HG02884 (cell line): ENCODE results near the gene PPP2R5C.

Source experiments
- ATAC-seq: cut with Tn5 transposase; IDR thresholded peaks from one replicate; pipeline ENCODE4 v1.9.1; 2021; ENCODE audit warnings: mild to moderate bottlenecking, moderate library complexity; ENCODE audit not compliant: unreplicated experiment

Gene PPP2R5C

DNA sequence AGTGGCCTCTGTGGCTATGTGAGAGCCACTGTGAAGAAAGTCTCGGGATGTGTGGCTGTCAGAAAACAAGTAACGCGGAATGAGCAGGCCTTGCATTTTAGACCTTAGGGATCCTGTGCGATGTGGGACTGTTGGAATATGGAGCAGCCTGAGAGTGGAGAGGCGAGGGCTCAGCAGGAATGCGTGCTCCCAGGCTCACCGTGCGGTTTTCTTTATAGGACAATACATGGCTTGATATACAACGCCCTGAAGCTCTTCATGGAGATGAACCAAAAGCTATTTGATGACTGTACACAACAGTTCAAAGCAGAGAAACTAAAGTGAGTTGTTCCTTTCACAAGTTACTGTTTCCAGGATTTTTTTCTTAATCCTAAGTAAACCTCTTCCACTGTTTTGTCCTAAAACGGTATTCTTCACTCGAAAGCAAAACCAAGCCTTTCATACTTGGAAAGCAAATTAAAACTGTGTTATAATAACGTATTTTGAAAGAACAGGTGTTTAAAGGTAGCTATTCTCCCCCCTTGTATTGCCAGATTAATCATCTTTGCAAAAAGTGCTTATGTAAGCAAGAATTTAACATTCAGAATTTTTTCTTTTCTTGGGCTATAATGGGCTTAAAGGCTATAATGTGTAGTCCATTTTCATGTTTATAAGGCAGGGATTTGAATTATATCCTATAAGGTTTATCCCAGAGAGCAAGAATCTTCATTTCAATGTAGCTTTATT lies 148.0 kb downstream of the PPP2R5C start:
- ATAC-seq, result no peak

DNA sequence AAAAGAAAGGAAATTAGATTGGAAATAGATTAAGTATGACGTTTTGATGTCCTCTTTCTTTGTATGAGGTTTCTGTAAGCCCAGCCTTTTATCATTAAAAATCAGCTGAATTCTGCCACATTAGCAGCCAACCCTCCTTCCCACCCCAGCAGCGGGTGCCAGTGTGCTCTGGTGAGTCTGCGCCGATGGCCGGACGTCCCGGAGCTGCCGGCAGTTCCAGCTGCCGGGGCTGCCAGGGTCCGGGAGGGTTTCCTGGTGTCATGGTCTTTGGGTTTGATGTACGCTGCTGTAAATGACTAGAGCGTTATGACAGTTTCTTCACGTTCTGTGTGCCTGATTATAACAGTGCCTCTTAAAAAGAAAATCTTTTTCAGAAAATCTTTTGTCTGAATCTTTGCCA lies 151.3 kb downstream of the PPP2R5C start:
- no peak for ATAC-seq

DNA sequence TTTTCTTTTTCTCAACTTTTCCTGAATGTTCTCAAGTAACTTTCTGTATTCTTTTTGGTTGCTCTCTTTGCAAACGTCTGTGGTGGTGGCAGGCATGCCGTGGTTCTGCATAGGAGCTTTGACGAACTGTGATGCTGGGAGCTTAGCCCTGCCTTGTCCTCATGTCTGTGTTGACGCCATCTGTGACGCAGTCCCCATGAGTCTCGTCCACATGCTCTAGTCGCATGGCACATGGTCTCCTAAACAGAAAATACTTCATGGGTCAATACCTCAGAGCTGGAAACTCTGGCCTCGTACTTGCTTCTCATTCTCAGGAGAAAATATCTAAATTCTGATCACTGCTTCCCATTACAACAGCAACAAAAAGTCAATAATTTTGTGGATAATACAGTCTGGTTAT lies 152.6 kb downstream of the PPP2R5C start:
- no peak for ATAC-seq

DNA sequence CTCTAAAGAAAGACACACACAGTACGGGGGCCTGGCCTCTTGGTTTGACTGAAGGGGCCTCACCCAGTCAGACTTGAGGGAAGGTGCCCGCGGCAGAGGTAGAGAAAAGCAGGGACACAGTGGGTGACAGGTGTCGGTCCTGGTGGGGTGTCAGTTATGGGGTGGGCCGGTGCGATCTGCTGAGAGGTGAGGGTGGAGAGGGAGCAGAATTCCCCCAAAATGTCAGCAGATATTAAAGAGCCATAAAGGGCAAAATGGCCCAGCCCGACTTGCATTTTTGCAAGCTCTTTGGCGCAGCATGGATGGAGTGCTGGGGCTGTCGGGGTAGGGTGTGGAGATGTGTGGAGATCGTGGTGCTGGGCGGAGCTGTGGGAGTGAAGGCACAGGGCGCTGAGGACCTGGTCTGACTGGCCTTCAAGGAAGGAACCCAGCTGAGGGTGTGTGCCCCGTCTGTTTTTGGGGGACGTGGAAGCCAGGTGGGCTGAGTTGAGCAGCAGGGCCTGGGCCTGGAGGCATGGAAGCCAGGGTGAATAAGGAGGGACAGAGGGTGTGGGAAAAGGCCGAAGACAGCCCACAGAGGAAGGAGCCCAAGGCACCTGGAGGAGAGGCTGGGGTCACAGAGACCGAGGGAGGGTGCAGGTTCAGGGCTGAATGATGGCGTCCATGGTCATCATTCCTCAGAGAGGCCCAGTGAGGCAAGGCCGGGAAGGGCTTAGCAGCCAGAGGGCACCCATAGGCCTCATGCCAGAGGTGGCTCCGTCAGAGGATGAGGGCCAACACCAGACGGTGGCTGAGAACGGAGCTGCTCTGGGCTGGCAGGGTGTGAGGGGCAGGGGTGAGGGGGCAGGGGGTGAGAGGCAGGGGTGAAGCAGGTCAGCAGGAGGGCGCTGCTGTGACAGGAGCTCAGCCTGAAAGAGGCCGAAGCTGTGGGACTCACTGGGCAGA lies 154.6 kb downstream of the PPP2R5C start:
- ATAC-seq, result no peak

DNA sequence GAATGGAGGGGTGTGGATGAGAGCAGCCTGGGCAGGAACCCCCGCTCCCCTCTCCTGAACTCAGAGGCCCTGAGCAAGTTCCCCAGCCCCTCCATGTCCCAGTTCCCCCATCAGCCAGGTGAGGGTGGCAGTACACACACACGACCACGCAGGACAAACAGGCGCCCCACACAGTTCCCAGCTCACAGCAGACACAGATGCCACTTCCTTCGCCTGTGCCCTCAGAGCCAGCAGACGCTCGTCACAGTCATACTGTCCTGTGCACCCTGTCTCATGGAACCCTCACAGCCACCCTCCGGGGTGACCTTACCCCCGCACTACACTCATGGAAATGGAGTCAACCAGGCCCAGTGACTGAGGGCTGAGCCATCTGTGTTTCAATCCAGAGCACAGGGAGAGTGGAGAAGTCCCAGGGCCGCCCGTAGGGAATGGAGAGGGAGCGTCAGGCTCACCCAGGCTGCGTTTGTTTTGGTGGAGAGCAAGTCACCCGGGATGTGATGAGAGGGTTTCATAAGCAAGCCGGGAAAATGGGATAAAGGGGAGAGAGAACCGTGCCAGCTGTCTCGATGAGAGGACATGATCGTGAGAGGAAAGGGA lies 155.4 kb downstream of the PPP2R5C start:
- ATAC-seq, result no peak

DNA sequence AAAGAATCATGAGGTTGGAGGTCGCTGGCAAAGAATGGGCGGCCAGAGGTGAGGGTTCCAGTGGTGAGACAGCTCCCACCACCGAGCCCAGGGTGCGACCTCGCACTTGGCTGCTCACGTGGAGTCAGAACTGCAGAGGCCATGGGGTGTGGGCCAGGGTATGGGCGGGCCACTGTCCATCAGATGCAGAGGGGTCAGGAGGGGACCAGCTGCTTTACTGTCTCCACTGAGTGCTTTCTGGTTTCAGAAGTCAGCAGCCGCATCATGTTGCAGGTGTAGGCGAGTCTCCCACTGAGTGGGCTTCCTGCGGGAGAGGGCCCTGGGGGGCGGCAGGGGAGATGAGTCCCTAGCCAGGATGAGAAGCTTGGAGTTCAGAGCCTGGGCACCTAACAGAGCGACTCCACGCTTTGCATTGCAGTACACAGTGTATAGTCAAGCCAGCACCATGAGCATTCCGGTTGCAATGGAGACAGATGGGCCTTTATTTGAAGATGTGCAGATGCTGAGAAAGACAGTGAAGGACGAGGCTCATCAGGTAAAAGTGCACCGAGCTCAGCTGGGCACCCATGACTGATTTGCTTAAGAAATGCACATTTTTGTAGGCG lies 156.0 kb downstream of the PPP2R5C start:
- no peak for ATAC-seq

DNA sequence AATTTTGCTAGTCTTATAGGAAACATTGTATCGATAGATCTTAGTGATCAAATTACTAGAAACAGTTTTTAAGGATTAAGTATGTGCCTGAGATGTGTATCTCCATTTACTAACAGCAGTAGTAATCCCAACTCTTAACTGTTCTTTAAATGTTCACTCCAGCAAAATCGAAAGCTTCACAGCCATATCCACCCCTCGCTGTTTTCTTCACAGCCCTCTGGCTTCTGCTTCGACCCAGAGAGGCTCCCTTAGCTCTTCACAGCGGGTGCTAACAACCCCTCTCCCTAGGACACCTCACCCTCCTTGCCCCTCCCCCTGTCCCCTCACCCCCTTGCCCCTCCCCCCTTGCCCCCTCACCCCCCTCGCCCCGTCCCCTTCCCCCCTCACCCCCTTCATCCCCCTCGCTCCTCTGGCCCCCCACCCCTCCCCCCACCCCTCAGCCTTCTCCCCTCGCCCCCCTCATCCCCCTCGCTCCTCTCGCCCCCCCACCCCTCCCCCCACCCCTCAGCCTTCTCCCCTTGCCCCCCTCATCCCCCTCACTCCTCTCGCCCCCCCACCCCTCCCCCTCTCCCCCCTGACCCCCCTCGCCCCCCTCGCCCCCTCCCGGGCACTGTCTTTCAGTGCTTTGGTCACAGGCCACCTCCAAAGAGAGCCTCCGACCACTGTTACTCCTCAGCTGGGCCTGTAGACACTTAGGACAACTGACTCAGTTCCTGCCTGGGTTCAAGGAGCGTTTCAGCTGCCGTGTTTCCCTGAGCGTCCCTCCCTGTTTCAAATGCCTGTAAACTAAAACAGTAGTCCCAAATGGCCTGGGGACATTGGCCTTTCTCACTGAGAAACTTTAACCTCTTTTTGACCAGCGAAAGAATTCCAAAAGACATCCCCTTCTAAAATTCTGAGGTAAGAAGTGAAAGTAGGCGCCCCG lies 156.8 kb downstream of the PPP2R5C start:
- ATAC-seq, result no peak

DNA sequence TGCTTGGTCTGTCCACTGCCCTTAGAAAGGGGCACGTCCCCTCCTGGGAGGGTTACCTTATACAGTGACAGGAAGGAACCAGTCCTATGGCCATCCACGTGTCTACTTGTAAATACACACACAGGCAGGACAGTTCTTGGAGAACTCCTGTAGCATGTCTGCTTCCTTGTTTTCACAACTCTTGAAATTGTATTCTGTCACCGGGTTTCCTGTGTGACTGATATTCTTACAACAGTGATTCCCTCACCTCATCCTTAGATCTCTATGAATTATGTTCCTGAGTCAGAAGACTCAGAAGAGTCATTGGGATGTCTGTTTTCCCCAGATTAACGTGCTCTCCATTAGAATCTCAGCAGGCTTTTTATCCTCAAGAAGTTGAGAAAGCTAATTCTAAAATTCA lies 158.8 kb downstream of the PPP2R5C start:
- ATAC-seq, result no peak

DNA sequence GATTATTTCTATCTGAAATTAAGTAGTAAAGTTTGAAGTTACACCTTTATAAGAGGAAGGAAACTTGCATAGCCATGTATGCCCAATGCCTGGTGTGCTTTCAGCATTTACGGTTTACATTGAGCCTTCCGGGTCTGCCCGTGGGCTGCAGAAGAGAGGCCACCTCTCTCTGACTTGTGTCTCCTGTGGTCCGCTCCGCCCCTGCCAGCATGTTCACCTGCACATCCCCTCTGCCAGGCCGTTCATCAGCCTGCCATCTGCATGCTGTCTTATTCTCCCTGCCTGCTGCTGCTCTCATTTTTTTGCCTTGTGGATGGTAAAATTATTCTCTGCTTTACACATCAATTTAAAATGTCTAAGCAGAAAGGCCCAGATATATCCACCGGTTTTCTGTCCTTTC lies 161.4 kb downstream of the PPP2R5C start:
- ATAC-seq, result no peak

DNA sequence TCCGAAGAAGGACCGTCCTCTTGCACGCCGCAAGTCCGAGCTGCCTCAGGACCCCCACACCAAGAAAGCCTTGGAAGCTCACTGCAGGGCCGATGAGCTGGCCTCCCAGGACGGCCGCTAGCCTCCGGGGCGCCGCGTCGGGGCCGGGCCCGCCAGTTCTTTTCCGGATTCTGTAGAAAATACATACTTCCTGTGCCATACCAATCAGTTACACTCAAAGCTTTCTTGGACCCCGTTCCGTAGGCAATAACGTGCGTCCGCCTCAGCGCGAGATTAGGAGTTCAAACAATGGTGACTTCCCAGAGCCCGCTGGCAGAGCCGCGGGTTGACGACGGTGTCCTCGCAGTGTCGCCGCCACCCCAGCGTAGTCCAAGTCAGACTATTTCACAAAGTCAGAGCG lies 163.6 kb downstream of the PPP2R5C start:
- no peak for ATAC-seq

DNA sequence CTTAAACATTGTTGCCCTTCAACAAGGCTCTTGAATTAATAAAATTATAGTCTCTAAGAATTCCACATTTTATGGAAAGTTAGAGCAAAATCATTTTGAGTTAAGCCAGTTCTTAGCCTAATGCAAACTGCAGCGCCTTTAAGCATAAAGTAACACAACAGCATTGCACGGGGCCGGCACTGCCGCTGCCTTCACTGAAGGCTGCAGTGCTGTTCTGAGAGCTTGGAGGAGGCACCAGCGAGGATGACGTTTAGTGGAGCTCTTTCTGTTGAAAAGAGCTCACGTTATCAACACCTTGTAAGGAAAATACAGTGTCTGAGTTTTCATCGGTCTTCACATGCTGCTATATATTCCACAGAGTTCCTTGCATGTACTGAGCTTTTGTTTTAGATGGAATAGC lies 164.6 kb downstream of the PPP2R5C start:
- no peak for ATAC-seq

DNA sequence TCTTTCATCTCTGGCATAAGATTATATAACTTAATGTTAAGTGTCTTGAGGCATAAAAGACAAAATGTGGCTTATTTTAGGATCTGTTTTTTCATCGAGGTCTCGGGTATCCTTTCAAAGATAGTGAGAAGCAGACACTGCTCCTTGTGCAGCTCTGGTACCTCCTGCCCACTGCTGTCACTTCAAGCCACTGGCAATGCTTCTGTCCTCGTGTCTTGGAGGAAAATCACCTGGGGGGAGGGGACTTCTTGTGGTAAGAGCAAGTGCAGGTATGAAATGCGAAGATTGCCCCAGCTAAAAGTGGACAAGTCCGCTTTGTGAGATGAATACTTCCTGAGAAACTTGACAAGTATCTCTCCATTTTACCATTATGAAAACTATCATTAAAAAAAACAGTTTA lies 165.1 kb downstream of the PPP2R5C start:
- ATAC-seq, result no peak

DNA sequence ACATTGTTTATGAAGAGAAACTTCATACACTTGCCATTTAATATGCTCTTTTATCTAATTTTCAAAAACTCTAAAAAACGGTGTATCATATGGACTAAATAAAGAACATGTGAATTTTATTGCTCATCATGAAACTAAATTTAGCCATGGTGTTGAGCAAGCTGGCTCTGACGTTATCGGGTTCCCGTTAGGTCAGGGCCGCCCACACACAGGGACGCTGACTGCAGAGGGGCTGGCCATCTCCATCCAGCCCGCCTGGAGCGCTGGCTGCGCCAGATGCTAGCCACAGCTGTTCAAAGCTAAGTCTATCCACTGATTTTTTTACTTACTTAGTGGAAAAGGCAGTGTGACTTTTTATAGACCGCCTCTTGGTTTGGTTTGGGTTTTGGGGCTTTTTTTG lies 166.3 kb downstream of the PPP2R5C start:
- ATAC-seq, result no peak

DNA sequence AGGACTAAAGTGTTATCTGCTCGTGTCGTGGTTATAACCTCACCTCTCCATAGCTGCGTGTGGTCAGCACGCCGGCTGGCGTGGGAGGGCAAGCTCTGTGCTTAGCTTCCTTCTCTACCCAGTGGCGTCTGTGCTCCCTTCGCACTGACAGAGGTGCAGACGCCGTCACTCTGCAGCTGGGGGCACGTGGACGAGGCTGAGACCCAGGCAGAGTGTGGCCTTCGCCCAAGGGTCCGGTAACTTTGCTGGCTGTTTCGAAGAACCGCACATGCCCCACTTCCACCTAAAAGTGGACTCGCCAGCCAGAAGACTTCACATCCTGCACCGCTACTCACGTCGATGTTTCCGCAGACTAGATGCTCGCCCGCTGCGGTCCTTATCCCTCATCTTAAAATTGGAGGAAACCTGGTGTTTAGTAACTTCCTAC lies 166.9 kb downstream of the PPP2R5C start:
- no peak for ATAC-seq

DNA sequence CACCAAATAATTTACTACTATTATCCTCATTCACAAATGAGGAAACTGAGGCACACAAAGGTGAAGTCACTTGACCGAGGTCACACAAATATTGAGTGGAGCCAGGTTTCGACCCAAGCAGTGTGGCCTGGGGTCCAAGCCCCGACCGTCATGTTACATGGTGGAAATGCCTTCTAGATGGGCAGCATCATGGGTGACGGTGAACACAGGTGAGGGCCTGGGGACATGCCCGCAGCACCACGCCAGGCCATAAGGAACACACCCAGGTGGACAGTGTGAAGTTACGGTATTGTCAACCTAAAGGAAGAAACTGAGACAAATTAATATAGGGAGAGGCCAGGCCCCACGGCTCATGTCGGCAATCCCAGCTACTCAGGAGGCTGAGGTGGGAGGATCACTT lies 167.6 kb downstream of the PPP2R5C start:
- no peak for ATAC-seq

DNA sequence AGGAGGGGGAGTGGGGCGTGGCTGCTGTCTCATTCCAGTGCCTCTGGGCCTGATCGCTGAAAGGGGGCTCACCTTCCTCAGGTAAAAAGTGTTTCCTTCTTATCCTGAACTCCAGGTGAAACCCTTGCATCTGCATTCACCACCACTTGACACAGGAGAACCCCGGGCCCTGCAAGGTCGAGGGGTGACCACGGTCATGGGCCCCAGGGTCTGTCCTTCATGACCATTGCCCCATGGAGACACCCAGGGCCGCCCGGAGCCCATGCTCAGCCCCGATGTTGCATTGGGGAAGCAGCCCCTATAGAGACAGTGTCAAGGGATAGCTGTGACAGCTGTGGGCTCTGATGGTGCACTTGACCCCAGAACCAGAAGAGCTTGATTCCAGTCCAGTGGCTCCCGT lies 168.4 kb downstream of the PPP2R5C start:
- ATAC-seq, result no peak

DNA sequence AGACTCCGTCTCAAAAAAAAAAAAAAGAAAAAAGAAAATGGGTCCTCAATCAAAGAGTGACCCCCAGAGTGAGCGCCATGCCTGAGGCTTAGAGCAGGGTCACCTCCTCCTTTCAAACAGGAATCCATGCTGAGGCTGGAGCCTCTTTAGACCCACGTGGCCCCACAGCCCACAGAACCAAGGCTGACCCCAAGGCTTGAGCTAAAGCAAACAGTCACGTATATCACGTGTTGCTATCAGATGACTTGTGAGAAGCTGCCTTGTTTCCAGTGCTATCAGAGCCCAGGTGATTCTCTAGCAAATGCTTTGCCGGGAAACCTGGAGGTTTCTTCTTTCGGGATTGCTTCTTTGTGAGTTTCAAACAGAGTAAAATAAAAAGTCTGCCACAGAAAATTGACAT lies 171.2 kb downstream of the PPP2R5C start:
- ATAC-seq, result no peak

DNA sequence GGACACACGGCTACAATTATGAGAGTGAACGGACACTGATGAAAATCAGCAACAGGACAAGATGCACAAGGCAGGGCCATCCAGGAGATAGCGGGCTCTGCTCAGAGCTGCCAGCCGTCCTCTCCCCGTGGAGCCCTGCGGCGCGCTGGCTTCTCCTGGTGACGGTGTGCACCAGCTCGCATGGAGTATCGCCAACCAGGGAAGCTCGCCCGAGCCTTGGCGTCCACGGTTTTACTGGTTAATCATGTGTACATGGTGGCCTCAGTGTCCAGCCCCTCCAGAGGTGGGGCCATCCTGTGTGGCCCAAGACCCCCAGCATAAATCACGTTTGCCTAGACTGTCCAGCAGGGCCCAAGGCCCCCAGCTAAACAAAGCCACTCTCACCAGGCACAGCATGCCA lies 171.7 kb downstream of the PPP2R5C start:
- no peak for ATAC-seq

DNA sequence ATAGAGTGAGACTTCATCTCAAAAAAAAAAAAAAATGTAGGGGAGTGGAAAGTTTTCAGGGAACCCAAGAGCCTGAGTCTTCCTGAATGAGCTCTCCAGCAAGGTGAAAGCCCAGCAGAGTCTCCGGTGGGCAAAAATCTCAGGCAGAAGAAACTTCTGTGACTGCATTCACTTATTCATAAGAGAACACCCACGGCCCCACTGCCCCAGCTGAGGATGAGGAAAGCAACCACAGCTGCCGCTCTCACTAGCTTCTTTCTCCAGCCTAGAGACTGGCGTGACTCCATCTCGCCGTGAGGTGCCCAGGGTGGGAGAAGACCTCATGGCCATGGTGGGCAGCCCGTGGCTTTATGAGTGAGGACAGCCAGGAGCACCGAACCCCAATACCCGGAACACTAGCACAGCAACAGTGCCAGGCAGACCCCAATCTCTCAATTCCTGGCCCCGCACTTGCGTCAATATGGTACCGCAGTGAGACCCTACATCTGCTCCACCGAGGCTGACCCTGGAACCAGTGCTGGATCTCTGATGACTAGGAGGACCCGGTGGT lies 173.2 kb downstream of the PPP2R5C start:
- ATAC-seq, result no peak
